HG03469 (cell line): ENCODE results near the gene STK16.
A peak's percentile ranks its signal among the peaks of the same experiment; 100 is the strongest.

Source experiments
- ATAC-seq: cut with Tn5 transposase; IDR thresholded peaks from one replicate; pipeline ENCODE4 v1.9.1; 2021; ENCODE audit warnings: mild to moderate bottlenecking, moderate library complexity, moderate number of reproducible peaks; ENCODE audit not compliant: unreplicated experiment

Gene STK16

DNA sequence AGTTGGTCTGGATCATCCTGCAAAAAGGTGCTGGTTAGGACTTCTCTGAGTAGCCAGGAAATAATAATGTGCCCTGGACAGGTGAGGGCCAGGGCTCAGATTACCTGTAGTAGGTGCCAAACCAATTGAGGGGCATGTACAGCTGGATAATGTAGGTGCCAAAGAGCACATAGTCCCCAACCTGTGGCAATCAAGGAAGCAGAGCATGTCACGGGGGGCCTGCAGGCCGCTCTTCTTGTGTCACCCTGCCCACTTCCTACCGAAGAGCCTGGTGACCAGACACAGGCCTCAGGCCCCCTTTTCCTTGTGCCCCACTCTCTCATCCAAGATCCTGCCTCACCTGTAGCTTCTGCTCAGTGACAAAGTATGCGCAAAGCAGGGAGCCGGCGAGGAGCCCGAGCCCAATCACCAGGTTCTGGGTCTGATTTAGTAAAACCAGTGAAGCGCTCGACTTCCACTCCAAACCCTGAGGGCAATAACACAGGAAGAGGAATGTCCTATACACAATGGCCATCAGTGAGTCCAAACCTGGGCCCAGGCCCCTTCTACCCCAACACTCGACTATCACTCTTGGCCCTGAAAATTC lies 31.7 kb upstream of the STK16 start:
- no peak for ATAC-seq

DNA sequence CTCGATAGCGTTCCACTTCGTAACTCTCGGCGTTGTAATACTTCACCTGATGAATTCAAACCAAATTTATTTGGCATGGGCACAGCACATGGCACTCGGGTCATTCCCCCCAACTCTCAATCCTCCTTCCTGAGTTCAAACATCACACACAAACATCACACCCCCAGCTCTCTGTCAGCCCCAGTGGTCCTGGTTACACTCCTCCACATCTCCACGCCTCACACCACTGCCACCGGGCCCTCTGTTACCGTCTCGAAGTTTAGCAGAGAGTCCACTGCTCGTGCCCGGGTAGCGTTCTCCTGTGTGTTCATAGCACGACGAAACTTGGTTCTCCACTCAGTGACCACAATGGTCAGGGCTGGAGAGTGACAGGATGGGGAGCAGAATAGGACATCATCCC lies 31.1 kb upstream of the STK16 start:
- no peak for ATAC-seq

DNA sequence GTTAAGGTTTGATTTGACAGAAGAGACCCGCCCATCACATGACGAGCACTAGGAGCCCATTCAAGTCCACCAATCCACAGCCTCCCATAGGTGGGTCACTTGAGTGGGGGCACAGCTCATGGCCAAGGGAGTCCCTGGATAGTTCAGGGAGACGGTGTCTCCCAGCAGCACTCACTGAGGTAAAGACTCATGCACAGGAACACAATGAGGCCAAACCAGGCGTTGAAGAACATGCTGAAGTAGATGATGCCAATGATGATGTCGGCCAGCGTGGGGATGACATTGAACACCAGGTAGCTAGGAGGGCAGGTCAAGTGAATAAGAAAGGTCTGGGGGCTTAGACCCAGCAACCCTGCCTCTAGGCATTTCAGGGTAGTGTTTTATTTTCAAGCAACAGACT lies 30.5 kb upstream of the STK16 start:
- no peak for ATAC-seq

DNA sequence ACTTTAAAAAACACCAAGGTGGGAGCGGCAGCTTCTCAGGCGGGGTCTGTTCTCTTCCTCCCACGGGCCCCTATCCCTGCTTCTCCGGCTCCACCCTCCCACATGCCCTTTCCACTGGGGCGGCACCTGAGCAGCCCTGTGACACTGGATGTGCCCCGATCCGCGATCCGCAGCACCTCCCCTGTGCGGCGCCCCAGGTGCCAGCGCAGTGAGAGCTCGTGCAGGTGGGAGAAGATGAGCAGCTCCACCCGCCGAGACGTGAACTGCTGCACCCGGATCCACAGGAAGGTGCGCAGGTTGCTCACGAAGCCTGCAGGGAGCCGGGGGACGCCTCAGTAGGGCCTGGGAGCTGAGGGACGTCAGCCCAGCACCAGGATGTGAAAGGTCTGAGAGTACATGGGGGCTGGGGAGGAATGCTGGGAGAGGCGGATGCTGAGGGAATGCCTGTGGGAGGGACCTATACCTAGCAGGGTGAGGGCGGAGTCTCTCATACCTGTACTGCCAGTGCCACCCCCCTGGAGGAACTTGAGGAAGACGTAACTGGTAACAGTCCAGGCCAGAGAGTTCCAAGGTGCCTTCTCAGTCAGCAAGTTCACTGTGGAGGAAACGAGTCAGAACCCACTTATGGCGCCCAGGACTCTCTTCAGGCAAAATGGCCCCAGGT lies 29.3 kb upstream of the STK16 start:
- ATAC-seq = no peak

DNA sequence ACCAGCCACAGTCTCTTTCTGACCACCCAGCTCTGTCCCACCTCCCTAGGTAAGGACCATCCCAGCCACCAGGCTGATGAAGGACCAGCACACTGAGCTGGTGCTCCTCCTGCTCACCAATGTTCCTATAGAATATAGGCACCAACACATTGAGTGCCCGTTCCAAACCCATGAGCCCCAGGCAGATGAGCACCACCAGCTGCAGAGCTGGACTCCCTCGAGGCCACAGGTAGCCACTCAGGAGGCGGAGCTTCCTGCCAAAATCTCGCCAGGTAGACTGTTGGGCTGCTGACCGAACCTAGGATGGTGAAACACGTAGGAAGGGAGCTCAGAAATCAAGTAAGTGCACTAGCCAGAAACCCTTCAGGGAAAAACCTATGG lies 28.8 kb upstream of the STK16 start:
- ATAC-seq = no peak

DNA sequence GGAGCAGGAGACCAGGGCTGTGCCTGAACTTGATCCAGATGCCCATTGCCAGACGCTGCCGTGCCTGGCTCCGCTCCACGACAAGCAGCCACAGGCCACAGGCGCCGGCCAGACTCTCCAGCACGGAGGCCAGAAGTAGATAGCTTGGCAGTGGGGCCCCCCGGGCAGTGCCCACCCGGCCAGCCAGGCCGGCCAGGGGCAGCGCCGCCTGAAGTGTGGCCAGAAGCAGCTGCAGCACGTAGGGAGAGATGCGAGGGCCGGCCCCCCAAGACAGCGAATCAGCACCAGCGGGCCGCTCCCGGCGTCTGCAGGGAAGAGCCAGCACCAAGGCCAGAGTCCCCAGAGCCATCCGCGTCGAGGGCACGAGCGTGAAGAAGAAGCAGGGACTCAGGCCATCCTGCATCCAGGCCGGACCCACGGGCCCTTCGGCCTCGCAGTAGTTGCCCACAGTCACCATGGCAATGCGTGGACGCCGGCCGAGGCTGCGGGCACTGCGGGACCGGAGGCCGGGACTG lies 27.0 kb upstream of the STK16 start:
- ATAC-seq = no peak

DNA sequence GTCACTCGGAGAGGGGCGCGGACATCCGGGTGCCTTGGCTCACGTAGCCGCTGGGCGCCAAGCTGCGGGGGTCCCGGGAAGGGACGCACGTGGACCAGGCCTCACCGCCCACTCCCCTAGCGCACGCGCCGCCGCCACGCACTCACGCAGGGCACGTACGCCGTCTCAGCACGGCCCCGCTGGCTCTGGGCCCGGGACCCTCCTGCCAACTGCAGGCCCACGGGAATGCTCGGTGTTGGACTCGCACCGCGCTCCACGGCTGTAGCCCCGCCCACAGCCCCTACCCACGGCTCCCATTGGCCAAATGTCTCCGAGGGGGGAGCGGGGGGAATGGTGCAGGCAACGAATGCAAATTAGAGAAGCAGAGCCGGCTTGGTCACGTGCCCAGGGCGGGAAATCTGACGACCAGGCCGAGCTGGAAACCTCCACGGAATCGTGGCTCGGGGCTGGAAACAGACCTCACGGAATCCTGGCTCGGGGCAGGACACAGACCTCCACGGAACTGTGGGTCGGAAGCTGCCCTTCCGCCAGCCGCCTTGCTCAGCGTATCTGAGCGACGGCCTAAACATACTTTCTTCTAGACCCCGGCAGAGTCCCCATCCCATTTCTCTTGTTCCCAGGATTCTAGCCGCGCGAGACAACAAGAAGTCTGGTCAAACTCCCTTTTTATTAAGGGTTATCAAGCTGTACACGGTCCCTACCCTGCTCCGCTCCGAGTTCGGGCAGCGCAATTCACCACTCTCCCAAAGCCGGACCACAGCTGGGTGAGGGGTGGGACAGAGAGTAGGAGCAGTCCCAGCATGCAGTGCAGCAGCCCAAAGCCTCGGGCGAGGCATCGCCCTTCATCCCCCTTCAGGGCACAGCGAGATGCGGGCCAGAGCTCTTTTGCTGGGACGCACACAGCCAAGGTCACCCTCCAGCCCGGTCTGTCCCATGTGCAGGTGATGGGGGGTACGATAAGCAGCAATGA lies 26.3 kb upstream of the STK16 start, which contains the start of gene ABCB6:
Gene ABCB6, minus strand, starts transcription at position 227 of the 970 bp plus-strand sequence. CDS start 285 bp downstream, outside the sequence.
- no peak for ATAC-seq

DNA sequence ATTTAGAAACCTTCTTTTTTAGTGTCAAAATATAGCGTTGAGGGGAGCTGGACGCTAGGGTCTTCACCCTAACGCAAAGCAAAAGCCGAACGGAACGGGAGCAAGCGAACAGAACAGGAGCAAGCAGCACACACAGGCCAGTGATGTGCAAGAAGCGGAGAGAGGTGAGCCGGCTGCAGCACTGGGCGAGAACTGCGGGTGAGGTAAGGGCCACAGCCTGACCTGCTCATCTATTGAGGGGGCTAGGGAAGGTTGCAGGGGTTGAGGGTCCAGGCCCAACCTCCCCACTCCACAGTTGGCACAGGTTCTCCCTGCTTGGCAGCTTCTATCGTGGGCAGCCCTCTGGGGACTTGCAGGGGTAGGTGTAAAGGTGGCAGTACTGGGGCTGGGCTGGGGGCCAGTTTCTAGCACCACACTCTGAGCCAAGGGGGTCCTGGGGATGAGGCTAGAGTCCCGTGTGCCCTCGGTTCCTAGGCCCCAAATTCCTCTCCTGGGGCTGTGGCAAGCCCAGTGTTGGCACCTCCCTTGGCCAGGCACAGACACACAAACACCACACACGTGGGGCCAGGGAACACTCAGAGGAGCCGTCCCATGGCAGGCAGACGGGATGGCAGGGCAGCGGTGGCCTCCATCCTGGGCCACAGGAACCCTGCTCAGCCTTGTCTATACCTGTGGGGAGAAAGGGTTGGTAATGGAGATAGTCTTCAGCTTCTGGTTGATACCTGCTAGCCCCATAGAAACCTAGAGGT lies 25.3 kb upstream of the STK16 start:
- no peak for ATAC-seq

DNA sequence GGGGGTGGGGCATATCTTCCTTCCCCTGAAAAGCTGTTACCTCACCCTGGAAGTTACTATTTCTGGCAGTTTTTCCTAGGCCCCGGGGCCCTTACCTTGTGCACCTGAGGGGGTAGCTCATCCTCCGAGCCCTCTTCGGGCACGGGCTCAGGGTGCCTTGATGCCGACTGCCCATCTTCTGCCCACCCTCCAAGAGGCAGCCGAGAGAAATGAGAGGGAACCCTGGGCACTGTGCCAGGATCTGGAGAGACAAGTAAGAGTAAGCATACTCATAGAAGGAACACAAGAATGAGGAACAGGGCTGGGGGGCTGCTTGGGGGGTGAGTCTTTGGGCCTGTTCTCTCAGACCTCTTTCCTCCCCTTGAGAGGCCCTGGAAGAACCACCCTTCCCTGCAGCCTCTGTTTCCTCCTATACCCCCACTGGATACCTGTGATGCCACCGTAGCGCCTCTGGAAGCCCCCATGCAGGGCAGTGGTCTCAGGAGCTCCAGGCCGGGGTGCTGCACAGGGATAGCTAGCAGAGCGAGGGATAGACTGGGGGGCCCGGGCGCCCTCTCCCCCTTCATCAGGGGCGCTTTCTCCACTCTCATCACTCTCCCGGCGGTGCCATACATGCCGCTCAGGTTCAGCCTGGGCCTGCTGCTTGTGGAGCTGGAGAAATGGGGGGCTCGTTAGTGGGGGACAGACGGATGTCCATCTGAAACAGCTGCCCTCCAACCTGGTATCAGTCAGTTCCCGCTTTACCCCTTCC lies 24.5 kb upstream of the STK16 start:
- no peak for ATAC-seq

DNA sequence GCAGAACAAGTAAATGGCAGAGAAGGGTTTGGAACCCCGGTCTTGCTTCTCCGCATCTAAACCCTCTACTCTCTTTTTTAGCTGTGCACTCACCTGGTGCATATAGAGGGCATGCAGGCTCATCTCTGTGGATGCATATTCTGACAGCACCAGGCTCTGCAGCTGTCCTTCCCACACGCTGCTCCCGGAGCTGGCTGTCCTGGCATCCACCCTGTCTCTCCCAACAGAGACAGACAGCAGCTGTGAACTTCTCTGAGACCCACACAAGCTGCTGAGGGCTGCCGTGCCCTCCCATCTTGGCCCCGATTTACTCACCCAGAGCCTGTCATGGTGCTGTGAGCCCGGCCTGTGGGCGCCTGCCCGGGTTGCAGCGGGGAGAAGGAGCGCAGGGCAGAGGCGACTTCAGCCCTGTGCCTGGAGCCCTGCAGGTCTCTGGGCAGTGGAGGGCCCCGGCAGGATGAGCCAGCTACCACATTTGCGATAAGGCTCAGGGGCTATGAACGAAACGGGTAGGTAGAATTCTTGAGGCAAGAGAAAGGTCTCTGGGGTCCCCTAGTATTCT lies 23.2 kb upstream of the STK16 start:
- ATAC-seq = no peak

DNA sequence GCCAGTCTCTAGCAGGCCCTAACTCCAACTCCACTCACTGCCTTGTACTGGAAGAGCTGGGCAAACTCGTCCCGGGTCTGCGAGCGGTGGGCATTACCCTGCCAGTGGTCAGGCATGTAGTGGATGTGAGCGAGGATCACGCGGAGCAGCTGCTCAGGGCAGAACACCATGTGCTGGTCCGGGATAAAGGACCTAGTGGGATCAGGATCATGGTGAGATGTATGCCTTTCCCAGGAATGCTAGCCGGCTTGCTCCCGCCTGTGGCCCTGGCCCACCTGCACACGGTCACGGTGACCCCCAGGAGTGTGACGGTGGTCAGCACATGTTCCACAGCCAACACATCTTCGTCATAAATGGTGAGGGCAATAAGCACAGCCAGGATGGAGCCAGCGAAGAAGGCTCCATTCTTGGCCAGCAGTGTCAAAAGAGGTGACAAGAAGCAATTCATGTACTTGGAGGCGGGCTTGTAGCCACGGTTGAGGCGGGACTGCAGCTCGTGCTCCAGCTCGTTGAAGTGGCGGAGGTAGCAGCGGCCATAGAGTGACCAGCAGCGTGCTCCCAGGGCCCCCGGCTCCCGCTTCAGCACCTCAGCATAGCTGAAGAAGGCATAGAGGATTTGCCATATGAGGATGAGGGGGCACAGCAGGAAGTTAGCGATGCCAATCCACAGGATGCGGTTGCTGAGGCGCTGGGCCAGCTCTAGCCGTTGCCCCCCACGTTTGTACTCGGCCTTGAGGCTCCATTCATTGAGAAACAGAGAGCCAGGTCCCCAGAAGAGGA lies 21.3 kb upstream of the STK16 start:
- ATAC-seq = no peak

DNA sequence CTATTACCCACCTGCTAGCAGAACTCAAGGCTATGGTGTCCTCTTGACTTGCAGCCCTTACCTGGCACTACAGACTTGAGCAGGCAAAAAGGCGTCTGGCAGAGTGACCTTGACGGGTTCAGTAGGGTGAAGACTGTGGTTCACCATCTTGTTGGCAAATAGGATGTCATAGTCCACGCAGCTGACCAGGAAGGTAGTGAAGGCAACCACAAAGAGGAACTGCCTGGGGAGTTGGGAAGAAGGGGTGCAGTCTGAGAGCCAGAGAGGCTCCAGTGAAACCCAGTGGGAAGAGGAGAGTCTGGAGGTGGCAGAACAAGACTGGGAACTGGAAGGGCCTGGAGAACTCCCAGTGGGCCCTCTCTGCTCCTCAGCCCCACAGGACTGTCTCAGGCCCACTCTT lies 19.9 kb upstream of the STK16 start:
- no peak for ATAC-seq

DNA sequence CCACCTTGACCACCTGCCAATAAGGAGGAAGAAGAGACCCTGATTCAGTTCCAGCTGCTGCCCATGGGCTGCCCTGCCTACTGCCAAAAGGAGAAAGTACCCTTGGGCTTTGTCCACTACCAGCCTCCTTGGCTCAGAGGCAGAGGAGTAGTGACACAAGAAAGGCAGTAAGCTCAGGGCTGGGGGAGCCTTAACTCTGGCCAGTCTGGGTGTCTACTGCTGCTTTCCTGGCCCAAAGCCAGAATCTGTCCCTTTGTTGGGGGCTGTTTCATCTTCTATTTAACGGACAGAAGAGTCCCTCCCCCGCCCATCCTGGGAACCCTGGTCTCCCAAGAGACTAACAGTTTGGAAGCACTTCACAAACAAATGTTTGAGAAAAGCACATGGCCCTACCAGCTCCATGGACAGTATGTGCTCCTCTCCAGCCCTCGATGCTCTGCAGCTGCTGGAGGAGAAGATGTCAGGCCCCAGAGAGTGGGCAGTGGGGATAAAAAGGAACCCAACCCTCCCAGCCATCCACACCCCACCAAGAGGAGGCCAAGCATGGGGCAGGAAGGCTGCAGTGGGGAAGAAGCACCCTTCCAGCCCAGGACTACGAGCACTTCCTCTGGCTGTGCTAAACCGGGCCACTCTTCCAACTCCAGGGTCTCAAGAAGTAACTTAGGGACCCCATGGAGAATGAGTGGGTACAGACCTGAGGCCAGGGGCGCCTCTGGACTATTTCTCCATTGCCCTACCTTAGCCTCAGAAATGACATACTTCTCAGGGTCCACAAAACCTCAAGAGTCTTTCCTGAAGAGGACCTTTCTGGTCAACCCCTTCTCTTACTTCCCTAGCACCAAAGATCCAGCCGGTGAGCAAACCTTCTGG lies 17.0 kb upstream of the STK16 start:
- ATAC-seq = no peak

DNA sequence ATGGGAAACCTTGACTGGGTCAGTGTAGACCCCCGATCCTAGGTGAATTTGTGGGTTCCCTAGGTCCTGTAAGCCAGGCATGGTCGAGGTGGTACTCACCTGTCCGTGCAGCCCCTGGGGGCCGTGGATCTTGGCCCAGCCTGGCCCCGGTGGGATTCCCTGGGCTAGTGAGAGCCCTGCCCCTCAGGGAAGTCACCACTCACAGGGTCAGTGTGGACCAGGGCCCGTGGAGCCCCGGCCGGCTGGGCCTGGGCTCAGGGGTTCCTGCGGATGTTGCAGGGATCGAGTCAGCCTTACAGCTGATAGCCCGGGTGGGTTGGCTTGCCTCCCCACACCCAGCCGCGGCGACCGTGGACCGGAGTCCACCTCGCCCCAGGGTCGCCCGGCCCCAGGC lies 16.4 kb upstream of the STK16 start:
- ATAC-seq = peak; percentile 3

DNA sequence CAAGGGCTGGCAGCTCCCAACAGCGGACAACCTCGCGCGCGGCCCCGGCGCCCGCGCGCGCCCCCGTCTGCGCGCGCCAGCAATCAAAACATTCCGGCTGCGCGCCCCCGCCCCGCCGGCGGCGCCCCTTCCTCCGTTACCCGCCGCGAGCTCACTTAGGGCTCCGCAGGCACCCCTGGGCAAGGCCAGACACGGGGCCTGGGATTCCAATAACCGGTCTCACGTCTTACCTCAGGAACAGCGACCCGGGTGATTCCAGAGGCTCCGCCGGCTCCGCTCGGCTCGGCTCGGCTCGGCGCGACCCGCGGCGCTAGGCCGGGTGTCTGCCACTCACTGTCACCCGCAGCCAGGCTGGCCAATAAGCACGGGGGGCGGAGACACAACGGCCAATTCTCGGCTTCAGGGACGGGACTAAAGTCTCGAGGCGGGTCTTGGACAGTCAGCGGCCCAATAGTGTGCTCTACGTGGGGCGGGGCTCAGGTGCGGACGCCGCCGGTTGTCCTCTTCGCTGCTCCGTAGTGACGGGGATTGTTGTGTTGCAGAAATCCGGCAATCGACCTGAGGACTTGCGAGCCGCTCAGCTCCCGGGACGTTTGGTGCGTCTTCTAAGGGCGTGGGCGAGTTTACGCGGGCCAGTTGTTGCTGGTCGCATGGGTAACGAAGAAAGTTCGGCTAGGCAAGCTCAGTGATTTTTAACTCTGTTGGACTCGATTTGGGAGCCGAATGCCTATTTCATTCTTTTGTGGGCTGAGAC lies 15.8 kb upstream of the STK16 start, which contains the start of the genes ANKZF1 and ATG9A:
Gene ANKZF1, plus strand, starts transcription at position 502 of the 754 bp plus-strand sequence. CDS start 452 bp downstream, outside the sequence.
Gene ATG9A, minus strand, starts transcription at position 332 of the 754 bp plus-strand sequence. CDS start 1,612 bp downstream, outside the sequence.
- ATAC-seq = peak; percentile 93

DNA sequence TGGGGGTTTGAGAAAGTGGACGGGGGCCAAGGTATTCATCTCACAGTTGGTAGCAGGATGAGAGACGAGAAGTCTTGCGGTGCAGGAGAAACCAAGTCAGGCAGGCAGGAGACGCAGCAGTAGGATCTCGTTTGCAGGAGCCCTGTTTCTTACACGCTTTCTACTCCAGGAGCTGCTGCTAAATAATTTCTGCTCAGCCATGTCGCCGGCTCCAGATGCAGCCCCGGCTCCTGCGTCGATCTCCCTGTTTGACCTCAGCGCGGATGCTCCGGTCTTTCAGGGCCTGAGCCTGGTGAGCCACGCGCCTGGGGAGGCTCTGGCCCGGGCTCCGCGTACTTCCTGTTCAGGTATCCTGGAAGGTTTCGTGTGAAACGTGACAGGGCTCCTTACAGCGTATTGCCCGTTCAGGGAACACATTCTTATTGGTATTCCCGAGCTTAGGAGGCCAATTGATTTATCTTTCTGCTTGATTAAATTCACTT lies 15.2 kb upstream of the STK16 start:
- ATAC-seq = no peak

DNA sequence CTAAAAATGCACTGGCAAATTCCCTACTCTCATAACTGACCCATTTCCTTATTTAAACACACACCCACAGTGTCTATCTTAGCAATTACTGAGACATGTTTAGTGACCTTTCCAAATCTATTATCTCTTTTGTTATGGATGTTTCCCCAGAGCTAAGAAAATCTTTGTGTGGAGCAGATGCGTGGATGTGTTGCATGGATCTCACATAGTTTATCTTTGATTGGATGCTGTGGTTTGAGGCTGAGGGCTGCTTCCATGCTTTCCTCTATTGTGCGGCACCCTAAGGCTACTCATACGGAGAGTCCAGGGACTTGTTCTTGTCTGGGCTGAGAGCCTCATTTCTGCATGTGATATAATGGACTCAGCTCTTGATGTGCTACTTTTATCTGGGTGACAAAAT lies 10.9 kb upstream of the STK16 start:
- no peak for ATAC-seq
